ENCODE results near the gene CTXN2. TPM values are rescaled to one million over a fixed set of nuclear protein-coding genes. Genes with fewer than 3 reads are reported as not detected.

Gene CTXN2
- total RNA-seq, 4 donors from 2014 or later: not detected

- ATAC-seq (ENCODE audit: low FRiP score): no peak
- no peak for DNase-seq (ENCODE audit: low spot score)
- no peak for TF ChIP-seq CTCF (IDR thresholded peaks at IDR 0.05)
These were observed 29.8 kb downstream of the CTXN2 start for GRCh38 chr15:48221261-48221660.

GRCh38 chr15:48221885-48222284, 30.4 kb downstream of the CTXN2 start:
- DNase-seq (ENCODE audit: low spot score): no peak
- no peak for TF ChIP-seq CTCF (IDR thresholded peaks at IDR 0.05)
- no peak for ATAC-seq (ENCODE audit: low FRiP score)

- TF ChIP-seq CTCF (IDR thresholded peaks at IDR 0.05): no peak
- ATAC-seq (ENCODE audit: low FRiP score): no peak
- DNase-seq (ENCODE audit: low spot score): no peak
These were observed 31.2 kb downstream of the CTXN2 start for GRCh38 chr15:48222627-48223026.

- DNase-seq (ENCODE audit: low spot score) (no peak), ATAC-seq (ENCODE audit: low FRiP score) (no peak)
- TF ChIP-seq CTCF (IDR thresholded peaks at IDR 0.05): no peak
These were observed 34.3 kb downstream of the CTXN2 start for GRCh38 chr15:48225771-48226170.

GRCh38 chr15:48230498-48230897, 39.0 kb downstream of the CTXN2 start:
- TF ChIP-seq CTCF (IDR thresholded peaks at IDR 0.05): no peak
- DNase-seq (ENCODE audit: low spot score): no peak
- no peak for ATAC-seq (ENCODE audit: low FRiP score)

GRCh38 chr15:48233246-48233645, 41.8 kb downstream of the CTXN2 start:
- ATAC-seq (ENCODE audit: low FRiP score) (no peak), DNase-seq (ENCODE audit: low spot score) (no peak)
- TF ChIP-seq CTCF (IDR thresholded peaks at IDR 0.05): no peak

GRCh38 chr15:48239334-48239733, 47.9 kb downstream of the CTXN2 start:
- DNase-seq (ENCODE audit: low spot score) (no peak), ATAC-seq (ENCODE audit: low FRiP score) (no peak)
- TF ChIP-seq CTCF (IDR thresholded peaks at IDR 0.05): no peak
